HL-60 (cell line): ENCODE results near the gene EIF4E1B.

Experiments used
- DNase-seq, 2 experiments: peaks; one replicate each; pipeline ENCODE4 v3.0.0-alpha.2; 2010 to 2020; ENCODE audit warnings: low read depth in 1 of 2, low spot score in 1 of 2
- H3K27ac ChIP-seq: fragments of 250-450 bp; sonication (Bioruptor Pico); replicated peaks from 2 replicates; pipeline ENCODE4 v1.5.1; 2020; ENCODE audit warnings: mild to moderate bottlenecking, moderate library complexity
- H3K27me3 ChIP-seq: fragments of 250-450 bp; sonication (Bioruptor Pico); 2 replicates; pipeline ENCODE4 v1.5.1; 2021; ENCODE audit warnings: mild to moderate bottlenecking, moderate library complexity; ENCODE audit not compliant: insufficient read depth, poor library complexity, severe bottlenecking
- H3K4me3 ChIP-seq: replicated peaks from 2 replicates; pipeline ENCODE4 v1.5.1; 2011; ENCODE audit warnings: mild to moderate bottlenecking, control low read depth, low read length; ENCODE audit not compliant: insufficient read depth
- GABPA ChIP-seq: IDR thresholded peaks from 2 replicates; pipeline ENCODE4 v1.6.1; 2012; ENCODE audit warnings: low read depth
- POLR2AphosphoS5 ChIP-seq: IDR thresholded peaks from 2 replicates; pipeline ENCODE4 v1.6.1; 2012; ENCODE audit warnings: low read depth
- SPI1 ChIP-seq: IDR thresholded peaks from 2 replicates; pipeline ENCODE4 v1.6.1; 2012; ENCODE audit warnings: low read depth, mild to moderate bottlenecking, borderline replicate concordance
- TF ChIP-seq, protein P1 (sequence below): IDR thresholded peaks from one replicate; pipeline ENCODE4 v1.5.1; 2011; ENCODE audit warnings: low read length, control low read depth, inconsistent platforms; ENCODE audit not compliant: insufficient read depth
- TF ChIP-seq, protein P2 (sequence below): IDR thresholded peaks from 2 replicates; pipeline ENCODE4 v1.6.1; 2012; ENCODE audit warnings: low read depth; ENCODE audit not compliant: insufficient replicate concordance

Gene EIF4E1B

DNA sequence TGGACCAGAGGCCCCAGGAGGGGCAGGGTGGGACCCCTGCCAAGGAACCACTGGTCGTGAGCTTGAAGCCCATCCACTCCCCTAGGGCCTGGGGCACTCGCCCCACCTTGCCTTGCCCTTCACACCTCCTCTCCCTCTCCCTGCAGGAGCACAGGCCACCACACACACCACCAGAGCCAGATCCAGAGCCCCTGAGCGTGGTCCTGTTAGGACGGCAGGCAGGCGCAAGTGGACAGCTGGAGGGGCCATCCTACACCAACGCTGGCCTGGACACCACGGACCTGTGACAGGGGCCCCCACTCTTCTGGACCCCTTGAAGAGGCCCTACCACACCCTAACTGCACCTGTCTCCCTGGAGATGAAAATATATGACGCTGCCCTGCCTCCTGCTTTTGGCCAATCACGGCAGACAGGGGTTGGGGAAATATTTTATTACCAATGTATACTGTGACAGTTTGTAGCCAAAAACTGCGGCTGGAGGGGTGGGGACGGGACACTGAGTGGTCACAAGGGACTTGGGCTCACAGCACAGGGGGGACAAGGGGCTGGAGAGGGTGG lies 35.0 kb upstream of the EIF4E1B start:
- Histone ChIP-seq H3K27me3 (peaks cover 18% of the 10 kb centered on the region), H3K4me3 (no peak overlapping the region), H3K27ac (no peak overlapping the region)
- TF ChIP-seq POLR2AphosphoS5 (no peak), GABPA (no peak), SPI1 (no peak)
- TF ChIP-seq, protein P1, sequence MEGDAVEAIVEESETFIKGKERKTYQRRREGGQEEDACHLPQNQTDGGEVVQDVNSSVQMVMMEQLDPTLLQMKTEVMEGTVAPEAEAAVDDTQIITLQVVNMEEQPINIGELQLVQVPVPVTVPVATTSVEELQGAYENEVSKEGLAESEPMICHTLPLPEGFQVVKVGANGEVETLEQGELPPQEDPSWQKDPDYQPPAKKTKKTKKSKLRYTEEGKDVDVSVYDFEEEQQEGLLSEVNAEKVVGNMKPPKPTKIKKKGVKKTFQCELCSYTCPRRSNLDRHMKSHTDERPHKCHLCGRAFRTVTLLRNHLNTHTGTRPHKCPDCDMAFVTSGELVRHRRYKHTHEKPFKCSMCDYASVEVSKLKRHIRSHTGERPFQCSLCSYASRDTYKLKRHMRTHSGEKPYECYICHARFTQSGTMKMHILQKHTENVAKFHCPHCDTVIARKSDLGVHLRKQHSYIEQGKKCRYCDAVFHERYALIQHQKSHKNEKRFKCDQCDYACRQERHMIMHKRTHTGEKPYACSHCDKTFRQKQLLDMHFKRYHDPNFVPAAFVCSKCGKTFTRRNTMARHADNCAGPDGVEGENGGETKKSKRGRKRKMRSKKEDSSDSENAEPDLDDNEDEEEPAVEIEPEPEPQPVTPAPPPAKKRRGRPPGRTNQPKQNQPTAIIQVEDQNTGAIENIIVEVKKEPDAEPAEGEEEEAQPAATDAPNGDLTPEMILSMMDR = no peak
- TF ChIP-seq, protein P2, sequence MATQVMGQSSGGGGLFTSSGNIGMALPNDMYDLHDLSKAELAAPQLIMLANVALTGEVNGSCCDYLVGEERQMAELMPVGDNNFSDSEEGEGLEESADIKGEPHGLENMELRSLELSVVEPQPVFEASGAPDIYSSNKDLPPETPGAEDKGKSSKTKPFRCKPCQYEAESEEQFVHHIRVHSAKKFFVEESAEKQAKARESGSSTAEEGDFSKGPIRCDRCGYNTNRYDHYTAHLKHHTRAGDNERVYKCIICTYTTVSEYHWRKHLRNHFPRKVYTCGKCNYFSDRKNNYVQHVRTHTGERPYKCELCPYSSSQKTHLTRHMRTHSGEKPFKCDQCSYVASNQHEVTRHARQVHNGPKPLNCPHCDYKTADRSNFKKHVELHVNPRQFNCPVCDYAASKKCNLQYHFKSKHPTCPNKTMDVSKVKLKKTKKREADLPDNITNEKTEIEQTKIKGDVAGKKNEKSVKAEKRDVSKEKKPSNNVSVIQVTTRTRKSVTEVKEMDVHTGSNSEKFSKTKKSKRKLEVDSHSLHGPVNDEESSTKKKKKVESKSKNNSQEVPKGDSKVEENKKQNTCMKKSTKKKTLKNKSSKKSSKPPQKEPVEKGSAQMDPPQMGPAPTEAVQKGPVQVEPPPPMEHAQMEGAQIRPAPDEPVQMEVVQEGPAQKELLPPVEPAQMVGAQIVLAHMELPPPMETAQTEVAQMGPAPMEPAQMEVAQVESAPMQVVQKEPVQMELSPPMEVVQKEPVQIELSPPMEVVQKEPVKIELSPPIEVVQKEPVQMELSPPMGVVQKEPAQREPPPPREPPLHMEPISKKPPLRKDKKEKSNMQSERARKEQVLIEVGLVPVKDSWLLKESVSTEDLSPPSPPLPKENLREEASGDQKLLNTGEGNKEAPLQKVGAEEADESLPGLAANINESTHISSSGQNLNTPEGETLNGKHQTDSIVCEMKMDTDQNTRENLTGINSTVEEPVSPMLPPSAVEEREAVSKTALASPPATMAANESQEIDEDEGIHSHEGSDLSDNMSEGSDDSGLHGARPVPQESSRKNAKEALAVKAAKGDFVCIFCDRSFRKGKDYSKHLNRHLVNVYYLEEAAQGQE = no peak
- no peak for DNase-seq

DNA sequence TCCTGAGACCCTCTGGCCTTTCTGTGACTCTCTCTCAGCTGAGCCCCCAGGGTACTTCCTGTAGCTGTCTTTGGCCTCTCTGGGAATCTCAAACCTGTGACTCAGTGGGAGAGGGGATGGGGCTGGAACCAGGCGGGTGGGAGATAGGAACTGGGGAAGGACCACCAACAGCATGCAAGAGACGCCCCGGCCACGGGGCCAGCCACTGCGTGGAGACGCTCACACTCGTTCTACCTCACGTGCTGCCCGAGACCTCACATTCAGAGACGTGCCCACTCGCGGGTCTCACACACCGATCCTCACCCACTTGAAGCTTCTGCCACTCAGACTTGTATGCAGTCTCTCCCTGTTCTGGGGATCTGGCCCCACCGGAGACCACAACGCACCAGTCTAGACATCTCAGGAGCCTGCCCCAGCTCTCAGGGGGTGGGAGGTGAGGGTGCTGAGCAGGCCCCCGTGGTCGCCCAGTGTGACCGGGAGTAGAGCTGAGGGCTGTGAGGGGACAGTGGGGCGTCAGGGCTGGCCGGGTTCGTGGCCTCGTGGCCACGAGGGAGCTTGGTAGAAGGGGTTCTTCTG lies 34.3 kb upstream of the EIF4E1B start:
- DNase-seq = no peak
- Histone ChIP-seq H3K4me3 (peak overlapping the region; percentile 11; the same call in 1 of the 2 replicates), H3K27me3 (peaks cover 18% of the 10 kb centered on the region), H3K27ac (no peak overlapping the region)
- TF ChIP-seq POLR2AphosphoS5 (no peak), GABPA (no peak), SPI1 (no peak)
- TF ChIP-seq, protein P2 = no peak
- TF ChIP-seq, protein P1 = no peak

DNA sequence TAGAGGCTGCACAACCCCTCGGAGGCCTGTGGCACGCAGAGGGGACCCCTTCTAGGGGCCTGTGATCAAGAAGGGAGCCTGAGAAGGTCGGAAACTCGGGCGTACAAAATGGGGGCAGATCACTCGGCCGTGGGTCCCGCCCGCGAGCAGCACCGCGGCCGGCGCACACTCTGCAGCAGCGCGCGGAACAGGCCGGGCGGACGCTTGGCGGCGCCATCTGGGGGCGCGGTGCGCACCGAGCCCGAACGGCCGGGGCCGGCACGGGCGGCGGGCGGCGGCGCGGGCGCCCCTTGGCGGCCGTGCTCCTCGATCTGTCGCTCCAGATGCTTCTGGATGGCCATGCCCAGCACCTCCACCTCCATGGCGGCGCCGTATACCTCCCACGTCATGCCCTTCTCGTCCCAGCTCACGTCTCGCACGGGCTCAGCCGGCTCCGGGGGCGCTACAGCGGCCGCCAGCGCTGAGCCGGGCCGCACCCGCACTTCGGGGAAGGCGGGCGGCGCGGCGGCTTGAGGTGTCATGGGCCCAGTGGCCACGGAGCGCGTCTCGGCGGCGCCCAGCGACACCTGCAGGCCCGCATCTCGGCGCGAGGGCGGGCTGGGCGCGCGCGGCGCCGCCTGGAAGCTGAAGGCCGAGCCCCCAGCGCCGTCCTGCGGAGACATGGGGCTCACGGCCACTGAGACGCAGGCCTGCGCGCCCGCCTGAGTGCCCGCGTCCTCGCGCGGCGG lies 33.6 kb upstream of the EIF4E1B start:
- Histone ChIP-seq H3K27me3 (peaks cover 18% of the 10 kb centered on the region), H3K27ac (no peak overlapping the region), H3K4me3 (peak overlapping the region; percentile 36)
- TF ChIP-seq, protein P1 = peak; percentile 0
- no peak for TF ChIP-seq SPI1
- peak; percentile 37 to 58 for DNase-seq
